ENCODE results near the gene CHST12.

DNA sequence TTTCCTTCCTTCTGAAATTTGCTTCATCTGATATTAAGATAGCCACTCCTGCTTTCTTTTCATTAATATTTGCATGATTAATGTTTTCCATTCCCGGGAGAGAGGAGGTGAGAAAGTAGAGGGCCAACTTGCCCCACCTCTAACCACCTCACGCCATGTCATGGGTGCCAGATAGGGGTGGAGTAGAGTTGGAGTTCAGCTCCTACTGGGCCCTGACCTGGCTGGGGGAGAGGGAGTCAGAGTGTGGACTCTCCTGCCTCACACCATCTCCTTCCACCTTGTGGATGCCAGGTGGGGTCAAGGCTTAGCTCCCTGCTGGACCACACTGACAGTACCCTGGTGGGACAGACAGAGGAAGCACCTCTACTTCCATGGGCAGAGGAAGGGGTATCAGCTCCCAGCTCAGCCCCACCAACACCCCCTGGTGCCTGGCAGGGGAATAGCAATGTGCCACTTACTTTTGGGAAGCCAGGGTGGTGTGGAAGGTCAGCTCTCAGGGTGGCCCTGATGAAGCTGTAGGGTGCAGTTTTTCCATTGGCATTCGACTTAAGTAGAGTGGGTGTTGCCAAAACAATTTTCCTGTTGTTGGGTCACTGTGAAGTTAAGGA, 28.0 kb downstream of the CHST12 start:
- TF ChIP-seq, protein P1, sequence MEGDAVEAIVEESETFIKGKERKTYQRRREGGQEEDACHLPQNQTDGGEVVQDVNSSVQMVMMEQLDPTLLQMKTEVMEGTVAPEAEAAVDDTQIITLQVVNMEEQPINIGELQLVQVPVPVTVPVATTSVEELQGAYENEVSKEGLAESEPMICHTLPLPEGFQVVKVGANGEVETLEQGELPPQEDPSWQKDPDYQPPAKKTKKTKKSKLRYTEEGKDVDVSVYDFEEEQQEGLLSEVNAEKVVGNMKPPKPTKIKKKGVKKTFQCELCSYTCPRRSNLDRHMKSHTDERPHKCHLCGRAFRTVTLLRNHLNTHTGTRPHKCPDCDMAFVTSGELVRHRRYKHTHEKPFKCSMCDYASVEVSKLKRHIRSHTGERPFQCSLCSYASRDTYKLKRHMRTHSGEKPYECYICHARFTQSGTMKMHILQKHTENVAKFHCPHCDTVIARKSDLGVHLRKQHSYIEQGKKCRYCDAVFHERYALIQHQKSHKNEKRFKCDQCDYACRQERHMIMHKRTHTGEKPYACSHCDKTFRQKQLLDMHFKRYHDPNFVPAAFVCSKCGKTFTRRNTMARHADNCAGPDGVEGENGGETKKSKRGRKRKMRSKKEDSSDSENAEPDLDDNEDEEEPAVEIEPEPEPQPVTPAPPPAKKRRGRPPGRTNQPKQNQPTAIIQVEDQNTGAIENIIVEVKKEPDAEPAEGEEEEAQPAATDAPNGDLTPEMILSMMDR (conservative IDR thresholded peaks at IDR 0.05; ENCODE audit: low read length) = peak; percentile 78
- no peak for TF ChIP-seq EZH2phosphoT487 (IDR thresholded peaks at IDR 0.05; ENCODE audit: borderline replicate concordance, low read depth, low read length)
